ENCODE measurements around the gene MYO18B.

Gene MYO18B

DNA sequence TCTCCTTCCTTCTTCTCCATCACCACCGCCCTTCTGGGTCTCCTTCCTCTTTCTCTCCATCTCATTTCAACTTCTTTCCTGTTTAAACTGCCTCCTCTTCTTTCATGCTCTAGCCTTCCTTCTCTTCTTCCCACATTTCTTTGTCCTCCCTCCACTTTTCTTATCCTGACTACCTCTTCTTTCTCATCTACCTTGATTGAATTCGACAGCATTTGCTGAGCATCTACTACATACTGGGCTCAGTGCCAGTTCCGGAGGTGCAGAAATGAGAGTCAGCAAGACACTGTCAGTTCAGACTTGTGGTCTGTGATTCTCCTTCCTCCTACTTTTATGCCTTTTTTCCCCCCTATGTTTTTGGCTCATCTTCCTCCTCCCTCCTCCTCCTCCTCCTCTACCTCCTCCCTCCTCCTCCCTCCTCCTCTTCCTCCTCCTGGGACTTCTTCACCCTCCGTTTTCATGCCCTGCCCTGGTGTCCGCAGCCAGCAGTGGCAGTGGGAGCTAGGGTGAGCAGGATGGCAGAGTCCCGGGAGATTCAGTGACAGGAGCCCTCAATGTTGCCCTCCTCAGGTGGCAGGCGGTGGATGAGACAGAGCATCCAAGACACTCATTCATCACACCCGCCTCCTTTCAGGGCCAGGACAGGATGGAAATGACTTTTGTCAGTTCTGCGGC lies 281.3 kb downstream of the MYO18B start:
- DNase-seq (ENCODE audit: low read depth), result no peak
- TF ChIP-seq, protein P1, sequence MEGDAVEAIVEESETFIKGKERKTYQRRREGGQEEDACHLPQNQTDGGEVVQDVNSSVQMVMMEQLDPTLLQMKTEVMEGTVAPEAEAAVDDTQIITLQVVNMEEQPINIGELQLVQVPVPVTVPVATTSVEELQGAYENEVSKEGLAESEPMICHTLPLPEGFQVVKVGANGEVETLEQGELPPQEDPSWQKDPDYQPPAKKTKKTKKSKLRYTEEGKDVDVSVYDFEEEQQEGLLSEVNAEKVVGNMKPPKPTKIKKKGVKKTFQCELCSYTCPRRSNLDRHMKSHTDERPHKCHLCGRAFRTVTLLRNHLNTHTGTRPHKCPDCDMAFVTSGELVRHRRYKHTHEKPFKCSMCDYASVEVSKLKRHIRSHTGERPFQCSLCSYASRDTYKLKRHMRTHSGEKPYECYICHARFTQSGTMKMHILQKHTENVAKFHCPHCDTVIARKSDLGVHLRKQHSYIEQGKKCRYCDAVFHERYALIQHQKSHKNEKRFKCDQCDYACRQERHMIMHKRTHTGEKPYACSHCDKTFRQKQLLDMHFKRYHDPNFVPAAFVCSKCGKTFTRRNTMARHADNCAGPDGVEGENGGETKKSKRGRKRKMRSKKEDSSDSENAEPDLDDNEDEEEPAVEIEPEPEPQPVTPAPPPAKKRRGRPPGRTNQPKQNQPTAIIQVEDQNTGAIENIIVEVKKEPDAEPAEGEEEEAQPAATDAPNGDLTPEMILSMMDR (IDR thresholded peaks at IDR 0.05; ENCODE audit: low read depth, low read length, missing control alignments), result no peak
- in situ Hi-C loops (cut with HindIII; ENCODE audit: low sequenced_read_pairs), result no loop called here
- H3K4me3 ChIP-seq (ENCODE audit: low read depth, low read length), result no peak overlapping the region

DNA sequence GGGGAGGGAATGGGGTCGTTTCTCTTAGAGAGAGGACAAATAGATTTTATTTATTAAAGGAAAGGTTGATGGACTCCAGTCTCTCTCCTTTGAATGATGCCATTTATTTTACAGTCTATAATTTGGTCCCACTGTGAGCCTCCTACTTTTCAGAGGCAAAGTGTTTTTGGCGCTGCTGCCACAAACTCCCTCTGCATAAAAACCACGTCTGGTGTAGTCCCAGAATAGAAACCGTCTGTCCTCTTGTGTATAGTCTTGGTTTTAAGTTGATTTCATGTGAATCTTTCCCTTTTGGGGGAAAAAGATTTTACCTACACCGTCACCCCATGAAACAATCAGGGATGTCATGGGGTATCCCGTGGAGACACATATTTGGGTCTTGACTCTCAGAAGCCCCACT lies 283.6 kb downstream of the MYO18B start:
- TF ChIP-seq, protein P1 (IDR thresholded peaks at IDR 0.05; ENCODE audit: low read depth, low read length, missing control alignments), result no peak
- H3K4me3 ChIP-seq (ENCODE audit: low read depth, low read length), result no peak overlapping the region
- no peak for DNase-seq (ENCODE audit: low read depth)
- in situ Hi-C loops (cut with HindIII; ENCODE audit: low sequenced_read_pairs), result no loop called here

GRCh38 chr22:26027341-26027740 lies 285.4 kb downstream of the MYO18B start:
- H3K4me3 ChIP-seq (ENCODE audit: low read depth, low read length), result no peak overlapping the region
- DNase-seq (ENCODE audit: low read depth), result no peak
- TF ChIP-seq, protein P1 (IDR thresholded peaks at IDR 0.05; ENCODE audit: low read depth, low read length, missing control alignments), result no peak
- in situ Hi-C loops (cut with HindIII; ENCODE audit: low sequenced_read_pairs), result no loop called here

- no peak overlapping the region for H3K4me3 ChIP-seq (ENCODE audit: low read depth, low read length)
- TF ChIP-seq, protein P1 (IDR thresholded peaks at IDR 0.05; ENCODE audit: low read depth, low read length, missing control alignments), result no peak
- DNase-seq (ENCODE audit: low read depth), result no peak
- in situ Hi-C loops (cut with HindIII; ENCODE audit: low sequenced_read_pairs), result no loop called here
These were observed 289.7 kb downstream of the MYO18B start for GRCh38 chr22:26031641-26032040.

GRCh38 chr22:26033071-26033470 lies 291.1 kb downstream of the MYO18B start:
- TF ChIP-seq, protein P1 (IDR thresholded peaks at IDR 0.05; ENCODE audit: low read depth, low read length, missing control alignments), result no peak
- in situ Hi-C loops (cut with HindIII; ENCODE audit: low sequenced_read_pairs), result no loop called here
- no peak for DNase-seq (ENCODE audit: low read depth)
- no peak overlapping the region for H3K4me3 ChIP-seq (ENCODE audit: low read depth, low read length)

- in situ Hi-C loops (cut with HindIII; ENCODE audit: low sequenced_read_pairs), result no loop called here
- TF ChIP-seq, protein P1 (IDR thresholded peaks at IDR 0.05; ENCODE audit: low read depth, low read length, missing control alignments), result no peak
These were observed 291.6 kb downstream of the MYO18B start for GRCh38 chr22:26033586-26033985.

More at GRCh38 chr22:26033586-26033985, 291.6 kb downstream of the MYO18B start:
- DNase-seq (ENCODE audit: low read depth), result no peak
- H3K4me3 ChIP-seq (ENCODE audit: low read depth, low read length), result no peak overlapping the region

Measured in astrocyte of the cerebellum (primary cell).